Stimulated activated CD4-positive, alpha-beta T cell treated with anti-CD3 and anti-CD28 coated beads, Interleukin-2, amount 100 ng/mL, for 24 hours (primary cell): ENCODE data around the gene TSPAN15.
"Not testable (repeated sequence)": the region's sequence is repeated elsewhere in the genome, so short reads cannot be mapped to it uniquely, and the experiment has no call there.

ENCODE experiments used
- DNase-seq, 2 donors: peaks; one replicate each; pipeline ENCODE4 v3.0.0-alpha.2; 2020

The TSPAN15 gene

GRCh38 chr10:69504576-69505250 is 53.4 kb downstream of the TSPAN15 start:
- no peak for DNase-seq

GRCh38 chr10:69505636-69506318 is 54.5 kb downstream of the TSPAN15 start:
- peak in 1 of 2 donors; percentile 8 for DNase-seq

GRCh38 chr10:69506487-69506833 is 55.2 kb downstream of the TSPAN15 start:
- no peak for DNase-seq

DNA sequence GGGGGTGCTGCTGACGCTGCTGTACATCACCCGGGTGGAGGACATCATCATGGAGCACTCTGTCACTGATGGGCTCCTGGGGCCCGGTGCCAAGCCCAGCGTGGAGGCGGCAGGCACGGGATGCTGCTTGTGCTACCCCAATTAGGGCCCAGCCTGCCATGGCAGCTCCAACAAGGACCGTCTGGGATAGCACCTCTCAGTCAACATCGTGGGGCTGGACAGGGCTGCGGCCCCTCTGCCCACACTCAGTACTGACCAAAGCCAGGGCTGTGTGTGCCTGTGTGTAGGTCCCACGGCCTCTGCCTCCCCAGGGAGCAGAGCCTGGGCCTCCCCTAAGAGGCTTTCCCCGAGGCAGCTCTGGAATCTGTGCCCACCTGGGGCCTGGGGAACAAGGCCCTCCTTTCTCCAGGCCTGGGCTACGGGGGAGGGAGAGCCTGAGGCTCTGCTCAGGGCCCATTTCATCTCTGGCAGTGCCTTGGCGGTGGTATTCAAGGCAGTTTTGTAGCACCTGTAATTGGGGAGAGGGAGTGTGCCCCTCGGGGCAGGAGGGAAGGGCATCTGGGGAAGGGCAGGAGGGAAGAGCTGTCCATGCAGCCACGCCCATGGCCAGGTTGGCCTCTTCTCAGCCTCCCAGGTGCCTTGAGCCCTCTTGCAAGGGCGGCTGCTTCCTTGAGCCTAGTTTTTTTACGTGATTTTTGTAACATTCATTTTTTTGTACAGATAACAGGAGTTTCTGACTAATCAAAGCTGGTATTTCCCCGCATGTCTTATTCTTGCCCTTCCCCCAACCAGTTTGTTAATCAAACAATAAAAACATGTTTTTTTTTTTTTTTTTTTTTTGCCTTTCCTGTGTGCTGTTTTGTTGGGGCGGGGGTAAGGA is 55.8 kb downstream of the TSPAN15 start:
- peak in 1 of 2 donors; percentile 17 for DNase-seq

- DNase-seq, result no peak
Observed at GRCh38 chr10:69508738-69509340, 57.6 kb downstream of the TSPAN15 start.

GRCh38 chr10:69512901-69513300 is 61.6 kb downstream of the TSPAN15 start:
- DNase-seq, result no peak

DNA sequence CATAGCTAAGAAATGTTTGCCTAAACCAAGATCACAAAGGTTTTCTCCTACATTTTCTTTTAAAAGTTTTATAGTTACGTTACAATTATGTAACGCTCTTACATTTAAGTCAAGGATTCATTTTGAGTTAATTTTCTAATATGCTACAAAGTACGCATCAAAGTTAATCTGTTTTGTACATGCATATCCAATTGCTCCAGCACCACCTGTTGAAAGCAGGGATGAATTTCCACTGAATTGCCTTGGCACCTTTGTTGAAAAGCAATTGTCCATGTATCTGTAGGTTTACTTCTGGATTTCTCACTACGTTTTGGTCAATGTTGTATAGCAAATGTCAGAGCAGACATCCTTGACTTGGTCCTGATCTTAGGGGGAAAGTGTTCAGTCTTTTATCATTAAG is 62.4 kb downstream of the TSPAN15 start:
- no peak for DNase-seq

- peak; percentile 83 to 85 for DNase-seq
Observed at GRCh38 chr10:69515699-69516259, 64.5 kb downstream of the TSPAN15 start.

- peak in 1 of 2 donors; percentile 46 for DNase-seq
Observed at GRCh38 chr10:69516316-69516715, 65.1 kb downstream of the TSPAN15 start.

DNA sequence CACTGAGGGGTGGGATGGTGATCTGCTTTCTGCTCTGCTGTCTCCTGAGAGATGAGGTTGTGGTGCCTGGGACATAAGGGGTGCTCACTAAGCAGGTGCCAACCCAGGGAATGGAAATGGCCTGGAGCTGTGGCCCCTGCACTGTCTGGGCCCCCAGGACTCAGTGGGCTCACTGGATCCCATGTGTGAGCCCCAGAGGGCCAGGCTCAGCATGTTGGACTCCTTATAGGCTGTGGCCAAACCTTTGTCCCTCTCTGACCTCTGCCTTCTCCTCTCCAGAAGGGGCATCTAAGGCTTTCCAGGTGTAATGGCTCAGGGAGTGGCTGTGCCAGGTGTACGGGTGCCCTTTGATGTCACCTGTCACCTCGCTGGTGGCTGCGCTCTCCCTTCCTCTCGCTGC is 65.5 kb downstream of the TSPAN15 start:
- DNase-seq, result no peak

- DNase-seq, result no peak
Observed at GRCh38 chr10:69517271-69517848, 66.1 kb downstream of the TSPAN15 start.

GRCh38 chr10:69527961-69528360 is 76.7 kb downstream of the TSPAN15 start:
- DNase-seq, result no peak

DNA sequence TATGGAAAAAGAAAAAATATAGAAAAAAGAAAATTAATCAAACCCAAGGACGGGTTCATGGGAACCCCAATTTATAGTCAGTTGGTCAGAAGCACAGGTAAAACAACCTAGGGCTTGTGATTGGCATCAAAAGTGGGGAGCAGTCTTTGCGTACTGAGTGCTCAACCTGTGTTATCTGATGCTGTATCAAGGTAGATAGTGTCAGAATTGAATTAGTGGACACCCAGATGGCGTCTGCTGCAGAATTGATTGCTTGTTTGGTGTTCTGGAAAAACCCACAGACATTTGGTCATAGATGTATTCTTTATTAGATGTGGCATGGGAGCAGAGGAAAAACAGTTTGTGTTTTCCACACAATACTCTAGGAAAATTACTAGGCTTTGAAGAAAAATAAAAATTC is 82.4 kb downstream of the TSPAN15 start:
- no peak for DNase-seq

- DNase-seq, result not testable (repeated sequence)
Observed at GRCh38 chr10:69536521-69536920, 85.3 kb downstream of the TSPAN15 start.

DNA sequence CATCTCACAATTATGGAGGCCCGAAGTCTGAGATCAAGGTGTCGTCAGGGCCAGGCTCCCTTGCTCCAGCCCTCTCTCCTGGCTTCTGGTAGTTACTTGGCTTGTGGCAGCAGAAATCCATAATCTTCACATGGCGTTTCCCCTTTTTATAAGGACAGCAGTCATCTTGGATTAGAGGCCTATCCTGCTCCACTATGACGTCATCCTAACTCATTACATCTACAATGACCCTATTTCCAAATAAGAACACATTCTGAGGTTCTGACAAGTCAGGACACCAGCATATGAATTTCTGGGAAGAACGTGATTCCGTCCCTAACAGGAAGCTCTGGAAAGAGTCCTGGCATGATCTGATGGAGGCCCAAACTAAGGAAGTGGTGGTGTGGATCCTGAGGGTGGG is 86.2 kb downstream of the TSPAN15 start:
- no peak for DNase-seq

DNA sequence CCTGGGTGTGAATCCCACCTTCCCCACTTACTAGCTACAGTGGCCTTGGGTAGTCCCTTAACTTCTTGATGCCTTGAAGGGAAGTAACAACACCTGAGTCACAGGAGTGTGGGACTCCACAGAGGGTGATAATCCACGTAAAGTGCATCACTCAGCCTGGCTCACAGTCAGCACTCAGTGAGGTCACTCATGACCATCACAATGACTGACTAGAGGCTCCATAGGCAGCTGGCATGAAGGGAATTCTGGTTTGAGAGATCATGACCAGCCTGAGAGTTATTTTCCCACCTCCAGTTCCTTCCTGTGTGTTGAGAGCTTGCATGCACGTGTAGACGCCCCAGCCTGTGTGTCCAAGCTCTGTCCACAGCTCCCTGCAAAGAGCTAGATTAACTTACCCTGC is 87.2 kb downstream of the TSPAN15 start:
- no peak for DNase-seq

- DNase-seq, result no peak
Observed at GRCh38 chr10:69541463-69541862, 90.2 kb downstream of the TSPAN15 start.

- DNase-seq, result no peak
Observed at GRCh38 chr10:69549959-69550358, 98.7 kb downstream of the TSPAN15 start.

DNA sequence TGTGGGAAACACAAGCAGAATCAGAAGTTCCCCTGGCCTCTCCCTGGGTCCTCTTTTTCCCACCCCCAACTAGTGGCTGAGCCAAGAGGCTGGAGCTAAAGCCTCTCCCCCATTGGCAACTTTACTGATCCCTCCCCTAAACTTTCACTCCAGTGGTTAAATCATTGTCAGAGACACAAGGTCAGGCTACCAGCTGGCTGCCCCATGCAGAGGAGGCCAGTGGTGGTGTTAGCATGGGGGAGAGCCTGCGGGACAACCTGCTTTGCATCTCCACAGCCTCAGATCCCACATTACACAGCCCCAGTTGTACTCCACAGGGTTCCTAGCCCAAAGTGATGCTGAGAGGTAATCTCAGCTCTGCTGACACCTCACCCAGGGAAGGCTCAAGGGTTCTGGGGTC is 101.0 kb downstream of the TSPAN15 start:
- no peak for DNase-seq

- no peak for DNase-seq
Observed at GRCh38 chr10:69553328-69553727, 102.1 kb downstream of the TSPAN15 start.

DNA sequence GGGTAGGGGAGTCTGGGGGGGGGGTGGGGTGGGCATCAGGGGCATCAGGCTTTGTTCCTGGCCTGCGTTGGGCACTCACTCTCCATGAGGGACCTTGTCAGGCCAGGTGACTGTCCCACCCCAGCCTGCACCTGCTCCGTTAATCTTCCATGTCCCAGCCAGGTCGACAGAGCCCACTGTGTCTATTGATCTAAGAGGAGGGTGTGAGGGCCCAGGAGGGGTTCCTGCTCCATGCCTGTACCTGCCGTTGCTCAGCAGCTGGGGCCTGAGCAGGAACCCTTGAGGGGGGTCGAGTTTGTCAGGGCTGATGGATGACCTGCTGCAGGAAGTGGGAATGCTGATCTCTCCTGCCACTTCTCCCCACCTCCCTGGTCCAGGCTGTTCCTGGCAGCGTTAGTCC is 103.3 kb downstream of the TSPAN15 start:
- no peak for DNase-seq
